GM21515 (cell line): Measurements from ENCODE around the gene KLHL14.

Experiments
- ATAC-seq: cut with Tn5 transposase; IDR thresholded peaks from one replicate; pipeline ENCODE4 v1.9.1; 2021; ENCODE audit not compliant: unreplicated experiment

The KLHL14 gene

DNA sequence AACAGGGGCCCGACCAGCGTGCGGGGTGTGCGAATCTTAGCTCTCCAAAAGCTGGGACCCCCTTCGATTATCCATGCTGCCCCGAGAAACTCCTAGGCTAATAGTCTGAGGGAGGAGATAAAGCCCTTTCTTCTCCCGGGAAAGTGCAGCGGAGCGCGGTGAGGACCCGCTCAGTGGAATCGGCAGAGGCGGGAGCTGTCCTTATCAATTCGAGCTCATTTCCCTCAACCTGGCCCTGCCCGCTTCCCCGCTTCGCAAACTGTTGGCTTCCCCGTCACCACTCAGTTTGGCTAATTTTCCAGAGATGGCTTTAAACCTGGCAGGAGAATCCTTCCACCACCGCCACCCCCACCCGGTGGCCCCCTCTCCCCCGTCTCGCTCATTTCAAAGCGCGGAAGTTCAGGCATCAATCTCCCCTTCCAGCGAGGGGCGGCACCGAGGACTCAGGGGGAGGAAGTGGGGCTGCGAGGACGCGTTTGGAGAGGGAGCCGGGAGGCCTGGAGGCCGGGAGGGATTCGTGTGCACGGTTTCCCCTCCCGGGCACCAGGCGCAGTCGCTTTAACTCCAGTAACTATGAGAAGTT lies 1.6 kb downstream of the KLHL14 start:
- no peak for ATAC-seq

- ATAC-seq: no peak
Observed at GRCh38 chr18:32770666-32771168, 2.1 kb downstream of the KLHL14 start.

GRCh38 chr18:32770054-32770665 lies 2.7 kb downstream of the KLHL14 start:
- no peak for ATAC-seq

DNA sequence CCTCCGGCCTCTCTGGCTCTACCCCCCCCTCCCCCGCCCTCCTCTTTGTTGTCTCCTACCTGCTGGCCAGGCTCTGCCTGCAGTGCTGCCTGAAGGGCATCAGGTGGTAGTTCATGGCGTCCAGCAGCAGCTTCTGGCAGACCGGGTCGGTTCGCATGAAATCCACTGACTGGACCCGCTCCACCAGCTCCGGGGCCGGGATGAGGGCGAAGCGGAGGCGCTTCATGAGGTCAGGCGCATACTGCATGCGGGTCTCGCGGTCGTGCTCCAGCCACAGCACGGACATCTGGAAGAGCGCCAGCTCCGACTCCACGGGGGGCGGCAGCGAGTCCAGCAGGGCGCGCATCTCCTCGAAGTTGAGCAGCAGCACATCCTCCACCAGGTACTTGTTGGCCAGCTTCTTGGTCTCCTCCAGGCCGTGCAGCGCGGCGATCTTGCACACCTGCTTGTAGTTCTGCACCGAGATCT lies 3.2 kb downstream of the KLHL14 start:
- no peak for ATAC-seq

GRCh38 chr18:32769071-32769585 lies 3.7 kb downstream of the KLHL14 start:
- no peak for ATAC-seq

- no peak for ATAC-seq
Observed at GRCh38 chr18:32767400-32767799, 5.4 kb downstream of the KLHL14 start.

GRCh38 chr18:32764611-32765244 lies 8.1 kb downstream of the KLHL14 start:
- ATAC-seq: no peak

DNA sequence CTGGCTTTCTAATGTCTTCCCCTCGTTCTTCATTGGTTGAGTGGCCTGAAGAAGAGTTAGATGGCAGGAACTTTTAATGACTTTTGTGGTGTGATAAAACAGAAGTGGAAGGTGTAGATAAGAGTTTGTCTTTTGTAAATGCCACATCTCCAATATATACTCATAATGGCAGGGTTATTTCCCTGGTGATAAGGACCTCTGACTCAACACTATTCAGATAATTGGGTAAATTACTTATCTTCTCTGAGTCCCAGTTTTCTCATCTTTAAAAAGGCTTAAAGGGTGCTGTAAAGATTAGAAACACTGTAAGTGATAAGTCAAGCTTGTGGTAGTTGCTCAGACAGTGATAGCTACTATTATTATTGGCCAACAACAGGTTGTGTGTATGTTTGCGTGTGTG lies 9.5 kb downstream of the KLHL14 start:
- no peak for ATAC-seq

- ATAC-seq: no peak
Observed at GRCh38 chr18:32761231-32761630, 11.6 kb downstream of the KLHL14 start.

DNA sequence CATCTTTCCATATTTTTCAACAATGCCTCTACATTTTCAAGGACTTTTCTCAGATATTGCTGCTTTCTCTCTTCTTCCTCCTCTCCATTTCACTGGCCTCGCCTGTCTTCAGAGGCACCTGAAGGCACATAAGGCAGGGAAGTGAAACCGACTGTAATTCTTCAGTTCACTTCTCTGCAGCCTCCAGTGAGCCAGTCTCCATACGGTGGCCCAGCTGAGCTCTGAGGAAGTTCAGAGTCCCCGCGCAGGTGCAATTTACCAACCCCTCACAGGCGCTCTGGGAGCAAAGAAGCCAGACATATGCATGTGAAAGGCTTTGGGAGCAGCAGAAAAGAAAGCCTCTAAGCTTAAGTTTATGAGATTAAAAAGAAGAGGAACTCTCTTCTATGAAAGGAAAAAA lies 12.4 kb downstream of the KLHL14 start:
- ATAC-seq: peak; percentile 99

DNA sequence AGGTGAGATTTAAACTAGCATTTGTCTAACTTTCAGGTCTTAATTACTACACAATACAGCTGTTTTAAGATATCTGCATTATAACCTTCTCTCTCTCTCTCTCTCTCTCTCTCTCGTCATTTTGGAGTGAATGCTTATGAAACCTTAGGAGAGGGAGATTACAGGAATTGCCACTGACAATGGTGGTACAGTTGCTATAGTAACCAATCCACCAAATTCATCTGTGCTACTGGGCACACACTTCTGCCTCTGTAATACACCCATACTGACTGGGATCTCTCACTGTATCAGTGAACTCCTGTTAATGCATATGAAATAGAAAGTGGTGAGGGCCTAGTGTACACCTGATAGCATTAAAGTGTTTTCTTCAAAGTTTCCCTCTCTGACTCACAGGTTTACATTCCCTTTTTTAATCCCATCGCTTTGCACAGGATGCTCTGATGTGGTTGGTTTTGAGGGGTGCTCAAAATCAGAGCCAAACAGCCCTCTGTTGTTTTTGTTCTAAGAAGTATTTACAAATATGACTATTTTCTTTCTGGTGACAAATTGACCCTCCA lies 13.1 kb downstream of the KLHL14 start:
- peak; percentile 33 for ATAC-seq

- ATAC-seq: no peak
Observed at GRCh38 chr18:32754508-32755263, 18.1 kb downstream of the KLHL14 start.

DNA sequence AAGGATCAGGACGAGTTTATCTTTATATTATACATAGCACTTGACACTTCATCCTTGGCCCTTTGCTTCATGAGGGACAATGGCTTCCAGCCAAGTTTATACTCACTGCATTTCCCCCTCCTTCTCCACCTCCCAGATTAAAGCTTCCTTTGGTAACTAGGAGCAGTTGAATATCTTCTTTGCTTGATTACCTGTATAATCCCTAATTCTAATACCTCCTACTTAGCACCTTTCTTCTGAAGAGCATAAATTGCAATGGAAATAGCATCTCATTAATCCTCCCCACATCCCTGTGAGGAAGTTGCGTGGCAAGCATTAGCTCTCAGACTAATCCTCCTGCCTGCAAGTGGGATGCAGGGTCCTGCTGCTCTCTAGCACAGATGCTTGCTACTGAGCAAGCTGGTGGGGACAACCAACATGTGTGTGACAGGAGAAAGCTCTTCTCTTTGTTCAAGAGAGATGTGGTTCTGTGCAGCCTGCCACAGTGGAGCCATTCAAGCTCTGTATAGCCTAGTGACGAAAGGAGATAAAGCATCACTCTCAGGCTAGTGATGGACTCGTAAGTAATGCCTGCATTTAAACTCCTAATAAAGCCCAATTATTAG lies 19.1 kb downstream of the KLHL14 start:
- ATAC-seq: no peak

- ATAC-seq: no peak
Observed at GRCh38 chr18:32750328-32750727, 22.5 kb downstream of the KLHL14 start.

- ATAC-seq: no peak
Observed at GRCh38 chr18:32749809-32750208, 23.0 kb downstream of the KLHL14 start.

GRCh38 chr18:32742579-32742978 lies 30.2 kb downstream of the KLHL14 start:
- no peak for ATAC-seq

- ATAC-seq: no peak
Observed at GRCh38 chr18:32735781-32736180, 37.0 kb downstream of the KLHL14 start.

DNA sequence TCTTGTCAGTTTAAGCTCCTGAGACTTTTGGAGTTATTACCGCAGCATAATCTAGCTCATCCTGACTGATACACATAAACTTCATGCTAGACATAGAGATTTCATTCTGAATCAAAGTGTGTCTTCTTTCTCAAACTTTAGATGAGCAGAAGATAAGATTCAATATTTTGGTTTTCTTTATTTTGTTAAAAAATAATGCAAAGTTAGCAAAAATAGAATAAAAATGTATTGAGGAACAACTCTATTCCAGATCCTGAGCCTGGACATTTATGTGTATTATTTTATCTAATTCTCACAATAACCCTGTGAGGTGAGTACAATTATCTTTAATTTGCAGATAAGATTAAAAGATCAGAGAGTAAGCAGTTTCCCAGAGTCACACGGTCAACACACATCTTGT lies 38.4 kb downstream of the KLHL14 start:
- ATAC-seq: no peak

GRCh38 chr18:32732165-32732564 lies 40.7 kb downstream of the KLHL14 start:
- no peak for ATAC-seq

GRCh38 chr18:32730620-32731091 lies 42.2 kb downstream of the KLHL14 start:
- ATAC-seq: peak; percentile 95
